GM12878 (cell line): ENCODE data around the gene ZDHHC14. TPM values are rescaled to one million over a fixed set of nuclear protein-coding genes. Genes with fewer than 3 reads are reported as not detected.

Source experiments
- ATAC-seq: fragments of 200-7000 bp; cut with Tn5 transposase; 3 replicates; pipeline ENCODE4 v1.9.1; 2020; ENCODE audit warnings: mild to moderate bottlenecking, moderate library complexity
- BruUV-seq: library from RNA; stranded (reverse); fragments of 400-500 nt; replicated peaks from 2 replicates; lab custom pipeline; 2021; lab: Mats Ljungman, UMichigan
- CTCF ChIA-PET: fragments of 300-600 bp; sonication (Branson Sonifier 250); formaldehyde crosslinking; extraction: SDS; loops from one replicate; lab custom pipeline; 2021; ENCODE audit warnings: inconsistent platforms; lab: Yijun Ruan, JAX
- POLR2A ChIA-PET: fragments of 350-600 bp; formaldehyde crosslinking; extraction: SDS; loops from one replicate; lab custom pipeline; 2021; ENCODE audit warnings: inconsistent platforms; lab: Charles Lee
- RAD21 ChIA-PET: fragments of 300-600 bp; sonication (Branson Sonifier 250); formaldehyde crosslinking; loops from one replicate; lab custom pipeline; 2023; ENCODE audit warnings: antibody characterized with exemption; ENCODE audit not compliant: unreplicated experiment; lab: Charles Lee
- SMC1A ChIA-PET: fragments of 300-600 bp; sonication (Branson Sonifier 250); formaldehyde crosslinking; loops from one replicate; lab custom pipeline; 2023; ENCODE audit not compliant: unreplicated experiment, uncharacterized antibody; lab: Charles Lee
- DNase-seq: peaks from one replicate; pipeline ENCODE4 v3.0.0-alpha.2; 2011; ENCODE audit warnings: low read depth, low spot score
- FAIRE-seq: peaks from 3 replicates; lab custom pipeline; 2011; peaks lifted over from hg19 to GRCh38; lab: Jason Lieb, UNC
- H2AFZ ChIP-seq: 2 replicates; pipeline ENCODE4 v1.6.0; 2011; ENCODE audit warnings: low read depth, low read length, control low read depth; ENCODE audit not compliant: control insufficient read depth
- H3K27ac ChIP-seq: 2 replicates; pipeline ENCODE4 v1.5.1; 2011; ENCODE audit warnings: control low read depth; ENCODE audit not compliant: control insufficient read depth, insufficient read depth
- H3K27me3 ChIP-seq, 2 experiments: replicated peaks in 1 of 2; 2 replicates each; pipeline versions ENCODE4 v1.6.0 to v1.6.1; 2011; ENCODE audit warnings: low read length in 1 of 2; ENCODE audit not compliant: control insufficient read depth in 2 of 2, insufficient read depth in 2 of 2
- H3K36me3 ChIP-seq, 2 experiments: 2 replicates each; pipeline ENCODE4 v1.5.1; 2011; ENCODE audit warnings: low read length in 1 of 2; ENCODE audit not compliant: control insufficient read depth in 2 of 2, insufficient read depth in 2 of 2
- H3K4me1 ChIP-seq: 2 replicates; pipeline ENCODE4 v1.6.1; 2011; ENCODE audit warnings: mild to moderate bottlenecking, low read length, moderate library complexity, mixed read lengths; ENCODE audit not compliant: control insufficient read depth, insufficient read depth
- H3K4me2 ChIP-seq: 2 replicates; pipeline ENCODE4 v1.6.0; 2011; ENCODE audit warnings: control low read depth; ENCODE audit not compliant: control insufficient read depth, insufficient read depth
- H3K4me3 ChIP-seq: fragments of 200-600 bp; sonication (generic); 2 replicates; pipeline ENCODE4 v1.5.1; 2016
- H3K79me2 ChIP-seq: 2 replicates; pipeline ENCODE4 v1.6.0; 2011; ENCODE audit warnings: low read length; ENCODE audit not compliant: control insufficient read depth, insufficient read depth
- H3K9ac ChIP-seq: 2 replicates; pipeline ENCODE4 v1.8.0; 2011; ENCODE audit warnings: low read length, control low read depth, mixed read lengths; ENCODE audit not compliant: control insufficient read depth, insufficient read depth
- H3K9me3 ChIP-seq: replicated peaks from 3 replicates; pipeline ENCODE4 v1.5.1; 2011; ENCODE audit warnings: mild to moderate bottlenecking, low read length; ENCODE audit not compliant: control insufficient read depth, insufficient read depth
- H4K20me1 ChIP-seq: 2 replicates; pipeline ENCODE4 v1.6.0; 2011; ENCODE audit not compliant: control insufficient read depth, insufficient read depth
- BMI1 ChIP-seq: fragments of 450-650 bp; IDR thresholded peaks from 2 replicates; pipeline ENCODE4 v1.6.1; 2016; ENCODE audit warnings: mild to moderate bottlenecking, moderate library complexity, borderline replicate concordance
- CHD4 ChIP-seq: fragments of 200-600 bp; sonication (generic); IDR thresholded peaks from 2 replicates; pipeline ENCODE4 v1.6.1; 2016; ENCODE audit warnings: mild to moderate bottlenecking
- NFYB ChIP-seq: IDR thresholded peaks from 2 replicates; pipeline ENCODE4 v1.6.1; 2011; ENCODE audit warnings: low read depth, mild to moderate bottlenecking, low read length, improper control_type of control experiment, moderate library complexity; ENCODE audit not compliant: insufficient read depth
- SPI1 ChIP-seq: IDR thresholded peaks from 2 replicates; pipeline ENCODE4 v1.6.1; 2011; ENCODE audit warnings: low read depth, mild to moderate bottlenecking, low read length, moderate library complexity, borderline replicate concordance; ENCODE audit not compliant: insufficient read depth
- TCF12 ChIP-seq: IDR thresholded peaks from 2 replicates; pipeline ENCODE4 v1.6.1; 2011; ENCODE audit warnings: low read depth, mild to moderate bottlenecking, low read length
- WGBS: methylation state at CpG from one replicate; pipeline ENCODE4 v1.1.6; 2016; ENCODE audit warnings: low lambda C conversion rate; ENCODE audit not compliant: insufficient replicate concordance, insufficient coverage; ENCODE audit errors: missing lambda C conversion rate; 5-methylcytosine and 5-hydroxymethylcytosine counted together
- in situ Hi-C: fragments of 300-500 bp; cut with MboI; formaldehyde crosslinking; loops from 9 replicates; pipeline ENCODE4 v1.14.3; 2018; ENCODE audit warnings: mixed read lengths
- intact Hi-C: fragments of 100-400 bp; cut with micrococcal nuclease; formaldehyde crosslinking; loops from one replicate; pipeline ENCODE4 v1.14.2; 2022; ENCODE audit not compliant: unreplicated experiment
- polyA plus RNA-seq, 11 experiments: library from polyadenylated mRNA; depleted of rRNA in 4 of 11; unstranded in 6 of 11; stranded (reverse) in 5 of 11; fragments of >200 nt; fragmentation: Nextera tagmentation in 4 of 11; fragmentation: Illumina TruSeq in 1 of 11; extraction: Ambion mirVana in 4 of 11; extraction: Trizol in 1 of 11; gene quantifications; 1 replicate in 1 of 11; 2 replicates in 10 of 11; pipeline versions ENCODE4 v1.2.1 to v1.2.3, GENCODE V29; 2011 to 2016; ENCODE audit warnings: inconsistent platforms in 2 of 11, missing spikeins in 2 of 11, low read depth in 1 of 11
- total RNA-seq, 4 experiments: library from RNA; depleted of rRNA in 3 of 4; stranded (reverse); fragments of >200 nt in 3 of 4; fragmentation: Illumina TruSeq in 1 of 4; extraction: Trizol in 1 of 4; gene quantifications; 2 replicates each; pipeline versions ENCODE4 v1.2.1 to v1.2.3, GENCODE V29; 2013 to 2021
- TF ChIP-seq, protein P1 (sequence below): fragments of 450-650 bp; formaldehyde crosslinking; IDR thresholded peaks from 2 replicates; pipeline ENCODE4 v1.4.0; 2022; ENCODE audit warnings: mild to moderate bottlenecking, moderate library complexity

The ZDHHC14 gene
- total and polyA plus RNA-seq, 10 of the 15 experiments (the other 5 are each of a cell fraction or from before 2014, with no cell fraction given) = 0.15 to 16.0 (median 0.76) TPM; not detected in 1

DNA sequence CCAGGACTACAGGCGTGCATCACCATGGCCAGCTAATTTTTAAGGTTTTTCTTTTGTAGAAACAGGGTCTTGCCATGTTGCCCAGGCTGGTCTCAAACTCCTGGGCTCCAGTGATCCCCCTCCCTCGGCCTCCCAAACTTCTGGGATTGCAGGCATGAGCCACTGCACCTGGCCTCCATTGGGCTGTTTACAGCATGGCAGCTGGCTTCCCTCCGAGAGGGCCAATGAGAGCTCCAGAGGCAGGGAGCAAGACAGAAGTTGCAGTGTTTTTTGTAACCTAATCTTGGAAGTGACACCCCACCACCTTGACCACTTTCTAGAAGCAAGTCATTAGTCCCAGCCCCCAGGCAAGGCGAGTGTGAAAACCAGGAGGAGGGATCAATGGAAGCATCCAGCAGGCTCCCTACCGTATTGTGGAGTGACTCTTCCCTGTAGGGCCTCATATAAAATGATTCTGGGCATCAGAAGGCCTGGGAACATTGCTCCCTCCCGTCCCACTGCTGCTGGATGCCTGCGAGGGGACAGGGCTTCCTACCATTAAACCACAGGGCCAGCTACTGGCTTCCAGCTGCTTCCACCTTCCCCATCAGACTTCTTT lies 144.4 kb downstream of the ZDHHC14 start:
- no peak for ATAC-seq
- DNase-seq = no peak
- WGBS = 51% methylated on average over 7 of the region's 7 CpGs
- Histone ChIP-seq H3K4me1 (no peaks in the 10 kb centered on the region), H3K9me3 (peaks cover 4% of the 10 kb centered on the region; the same call in 2 of the 3 replicates), H3K9ac (no peak overlapping the region), H3K4me2 (no peak overlapping the region), H3K27ac (no peak overlapping the region), H4K20me1 (no peaks in the 10 kb centered on the region), H3K4me3 (no peak overlapping the region), H2AFZ (no peak overlapping the region), H3K36me3 (no peaks in the 10 kb centered on the region), H3K79me2 (no peaks in the 10 kb centered on the region), H3K27me3 (0 out of 4 replicates have a peak, but pooled peaks cover 0 to 2% of the 10 kb centered on the region in 2 experiments)
- ChIA-PET RAD21 (no interaction called here), SMC1A (interaction anchor here (0.9 to 7.1 kb wide), 5 partner anchors 10 to 61 kb away, joined by 3 to 71 read pairs (median 5); no protein-coding TSS in a partner anchor), POLR2A (no interaction called here), CTCF (interaction anchor here (0.7 to 6.9 kb wide), 5 partner anchors 9 to 62 kb away, joined by 3 to 40 read pairs (median 3); no protein-coding TSS in a partner anchor)
- no peak for TF ChIP-seq SPI1
- no peak for TF ChIP-seq NFYB
- TF ChIP-seq TCF12 = no peak
- TF ChIP-seq BMI1 = no peak
- no peak for TF ChIP-seq CHD4
- TF ChIP-seq, protein P1, sequence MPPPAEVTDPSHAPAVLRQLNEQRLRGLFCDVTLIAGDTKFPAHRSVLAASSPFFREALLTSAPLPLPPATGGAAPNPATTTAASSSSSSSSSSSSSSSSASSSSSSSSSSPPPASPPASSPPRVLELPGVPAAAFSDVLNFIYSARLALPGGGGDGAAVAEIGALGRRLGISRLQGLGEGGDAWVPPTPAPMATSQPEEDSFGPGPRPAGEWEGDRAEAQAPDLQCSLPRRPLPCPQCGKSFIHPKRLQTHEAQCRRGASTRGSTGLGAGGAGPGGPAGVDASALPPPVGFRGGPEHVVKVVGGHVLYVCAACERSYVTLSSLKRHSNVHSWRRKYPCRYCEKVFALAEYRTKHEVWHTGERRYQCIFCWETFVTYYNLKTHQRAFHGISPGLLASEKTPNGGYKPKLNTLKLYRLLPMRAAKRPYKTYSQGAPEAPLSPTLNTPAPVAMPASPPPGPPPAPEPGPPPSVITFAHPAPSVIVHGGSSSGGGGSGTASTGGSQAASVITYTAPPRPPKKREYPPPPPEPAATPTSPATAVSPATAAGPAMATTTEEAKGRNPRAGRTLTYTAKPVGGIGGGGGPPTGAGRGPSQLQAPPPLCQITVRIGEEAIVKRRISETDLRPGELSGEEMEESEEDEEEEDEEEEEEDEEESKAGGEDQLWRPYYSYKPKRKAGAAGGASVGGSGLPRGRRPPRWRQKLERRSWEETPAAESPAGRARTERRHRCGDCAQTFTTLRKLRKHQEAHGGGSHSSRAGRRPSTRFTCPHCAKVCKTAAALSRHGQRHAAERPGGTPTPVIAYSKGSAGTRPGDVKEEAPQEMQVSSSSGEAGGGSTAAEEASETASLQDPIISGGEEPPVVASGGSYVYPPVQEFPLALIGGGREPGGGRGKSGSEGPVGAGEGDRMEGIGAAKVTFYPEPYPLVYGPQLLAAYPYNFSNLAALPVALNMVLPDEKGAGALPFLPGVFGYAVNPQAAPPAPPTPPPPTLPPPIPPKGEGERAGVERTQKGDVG (CRISPR knock-in tag) = no peak
- intact Hi-C loops = loop anchor here (5.0 kb wide), 1 partner anchor 37 kb away; no protein-coding TSS in a partner anchor
- no peak for FAIRE-seq
- BruUV-seq = no TSS peak
- in situ Hi-C loops = no loop called here
